Parathyroid adenoma (tissue), 2 donors: ENCODE measurements around the gene ESM1.

Source experiments
- H2AFZ ChIP-seq: fragments of 300-600 bp; sonication (generic); one replicate; pipeline ENCODE4 v1.7.0; 2017; ENCODE audit warnings: antibody characterized with exemption, mild to moderate bottlenecking
- H3K27ac ChIP-seq: fragments of 300-600 bp; sonication (generic); one replicate; pipeline ENCODE4 v1.7.0; 2017
- H3K27me3 ChIP-seq: fragments of 300-600 bp; sonication (generic); one replicate; pipeline ENCODE4 v1.7.0; 2017; ENCODE audit warnings: low read length; ENCODE audit not compliant: control insufficient read depth, insufficient read depth
- H3K36me3 ChIP-seq: fragments of 300-600 bp; sonication (generic); one replicate; pipeline ENCODE4 v1.7.0; 2017; ENCODE audit warnings: low read length; ENCODE audit not compliant: control insufficient read depth, insufficient read depth
- H3K4me1 ChIP-seq: fragments of 300-600 bp; sonication (generic); one replicate; pipeline ENCODE4 v1.7.0; 2017; ENCODE audit warnings: control low read depth
- H3K4me2 ChIP-seq: fragments of 300-600 bp; sonication (generic); one replicate; pipeline ENCODE4 v1.7.0; 2017; ENCODE audit warnings: low read length
- H3K4me3 ChIP-seq: fragments of 300-600 bp; sonication (generic); one replicate; pipeline ENCODE4 v1.7.0; 2017; ENCODE audit warnings: low read depth, low read length
- H3K79me2 ChIP-seq: fragments of 300-600 bp; sonication (generic); one replicate; pipeline ENCODE4 v1.7.0; 2017; ENCODE audit warnings: control low read depth
- H3K9ac ChIP-seq: fragments of 300-600 bp; sonication (generic); one replicate; pipeline ENCODE4 v1.7.0; 2017; ENCODE audit warnings: mild to moderate bottlenecking
- H3K9me3 ChIP-seq: fragments of 300-600 bp; sonication (generic); one replicate; pipeline ENCODE4 v1.7.0; 2017; ENCODE audit warnings: low read length; ENCODE audit not compliant: control insufficient read depth
- TF ChIP-seq, protein P1 (sequence below): fragments of 300-600 bp; sonication (generic); IDR thresholded peaks from one replicate; pipeline ENCODE4 v1.7.0; 2017; ENCODE audit warnings: antibody characterized with exemption, mild to moderate bottlenecking
- donor health status: primary hyperparathyroidism.

Gene ESM1

DNA sequence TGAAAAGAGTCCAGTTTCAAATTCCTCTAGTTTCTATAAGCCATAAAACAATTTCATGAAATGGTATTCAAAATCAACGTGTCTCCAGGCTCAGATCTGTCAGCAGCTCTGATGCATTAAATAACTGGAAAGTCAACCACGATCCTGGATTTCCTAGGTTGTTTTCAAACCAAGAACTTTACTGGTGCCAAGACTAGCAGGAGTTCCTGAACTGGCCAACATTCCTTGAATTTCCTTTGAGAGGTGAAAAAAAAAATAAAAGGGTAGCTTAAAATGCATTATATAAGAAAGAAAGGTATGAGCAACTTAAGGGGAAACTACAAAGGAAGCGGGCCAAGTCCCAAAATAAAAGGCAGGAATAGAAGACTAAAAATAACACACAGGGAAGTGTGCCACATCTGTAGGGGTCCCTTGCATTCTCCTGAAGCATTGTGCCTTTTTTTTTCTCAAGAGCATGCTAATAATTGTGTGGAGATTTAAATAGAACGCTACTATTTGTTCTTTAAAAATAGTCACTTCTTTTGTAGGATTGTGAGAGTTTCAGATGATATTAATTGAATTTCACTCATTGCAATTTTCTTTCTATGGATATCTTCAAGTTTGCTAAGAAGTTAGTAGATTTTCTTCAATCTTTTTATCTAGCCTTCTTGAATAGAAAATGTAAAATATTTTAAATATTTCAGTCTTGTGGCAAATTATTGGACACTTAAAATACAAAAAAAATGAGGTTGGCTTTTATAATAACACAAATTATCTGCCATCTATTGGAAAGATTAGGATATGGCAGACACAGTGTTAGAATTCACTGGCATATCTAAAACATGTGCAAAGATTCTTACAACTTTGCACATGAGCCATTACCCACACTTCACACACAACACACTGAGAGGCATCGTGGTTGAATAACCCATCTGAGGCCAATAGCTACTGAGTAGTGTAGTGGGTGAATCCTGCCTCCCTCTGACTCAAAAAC is 15.3 kb downstream of the ESM1 start:
- H3K4me2 ChIP-seq, result no peak overlapping the region
- H3K4me1 ChIP-seq, result no peaks in the 10 kb centered on the region
- no peak overlapping the region for H2AFZ ChIP-seq
- H3K27me3 ChIP-seq, result no peaks in the 10 kb centered on the region
- H3K79me2 ChIP-seq, result no peaks in the 10 kb centered on the region
- TF ChIP-seq, protein P1, sequence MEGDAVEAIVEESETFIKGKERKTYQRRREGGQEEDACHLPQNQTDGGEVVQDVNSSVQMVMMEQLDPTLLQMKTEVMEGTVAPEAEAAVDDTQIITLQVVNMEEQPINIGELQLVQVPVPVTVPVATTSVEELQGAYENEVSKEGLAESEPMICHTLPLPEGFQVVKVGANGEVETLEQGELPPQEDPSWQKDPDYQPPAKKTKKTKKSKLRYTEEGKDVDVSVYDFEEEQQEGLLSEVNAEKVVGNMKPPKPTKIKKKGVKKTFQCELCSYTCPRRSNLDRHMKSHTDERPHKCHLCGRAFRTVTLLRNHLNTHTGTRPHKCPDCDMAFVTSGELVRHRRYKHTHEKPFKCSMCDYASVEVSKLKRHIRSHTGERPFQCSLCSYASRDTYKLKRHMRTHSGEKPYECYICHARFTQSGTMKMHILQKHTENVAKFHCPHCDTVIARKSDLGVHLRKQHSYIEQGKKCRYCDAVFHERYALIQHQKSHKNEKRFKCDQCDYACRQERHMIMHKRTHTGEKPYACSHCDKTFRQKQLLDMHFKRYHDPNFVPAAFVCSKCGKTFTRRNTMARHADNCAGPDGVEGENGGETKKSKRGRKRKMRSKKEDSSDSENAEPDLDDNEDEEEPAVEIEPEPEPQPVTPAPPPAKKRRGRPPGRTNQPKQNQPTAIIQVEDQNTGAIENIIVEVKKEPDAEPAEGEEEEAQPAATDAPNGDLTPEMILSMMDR, result no peak
- no peak overlapping the region for H3K4me3 ChIP-seq
- H3K27ac ChIP-seq, result no peak overlapping the region
- no peak overlapping the region for H3K9ac ChIP-seq
- H3K36me3 ChIP-seq, result no peaks in the 10 kb centered on the region
- no peaks in the 10 kb centered on the region for H3K9me3 ChIP-seq

GRCh38 chr5:54969242-54969641 is 16.2 kb downstream of the ESM1 start:
- H3K4me3 ChIP-seq, result no peak overlapping the region
- TF ChIP-seq, protein P1, result no peak
- no peaks in the 10 kb centered on the region for H3K27me3 ChIP-seq
- H3K4me1 ChIP-seq, result no peaks in the 10 kb centered on the region
- H3K9me3 ChIP-seq, result no peaks in the 10 kb centered on the region
- no peak overlapping the region for H2AFZ ChIP-seq
- H3K27ac ChIP-seq, result no peak overlapping the region
- H3K79me2 ChIP-seq, result no peaks in the 10 kb centered on the region
- H3K36me3 ChIP-seq, result no peaks in the 10 kb centered on the region
- H3K9ac ChIP-seq, result no peak overlapping the region
- no peak overlapping the region for H3K4me2 ChIP-seq

DNA sequence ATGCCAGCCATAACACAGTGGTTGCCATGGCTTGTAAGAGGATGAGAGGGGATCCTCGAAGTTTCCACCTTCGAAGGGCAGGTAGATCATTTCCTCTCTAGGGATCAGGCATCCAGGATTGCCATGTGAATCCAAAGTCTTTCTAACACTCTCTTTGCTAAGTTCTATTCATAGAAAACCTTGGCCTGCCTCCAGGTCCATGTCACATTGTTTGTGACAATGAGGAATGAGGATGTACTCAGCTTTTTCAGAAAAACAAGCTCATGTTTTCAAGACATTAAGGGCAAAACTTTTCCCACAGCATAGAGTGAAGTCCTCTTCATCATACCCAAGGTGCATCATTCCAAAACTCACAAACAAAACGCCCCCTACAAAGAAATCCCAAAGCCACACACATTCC is 19.6 kb downstream of the ESM1 start:
- Histone ChIP-seq H3K9ac (no peak overlapping the region), H3K4me3 (no peak overlapping the region), H3K79me2 (no peaks in the 10 kb centered on the region), H3K4me1 (no peaks in the 10 kb centered on the region), H3K9me3 (no peaks in the 10 kb centered on the region), H2AFZ (no peak overlapping the region), H3K36me3 (no peaks in the 10 kb centered on the region), H3K27ac (no peak overlapping the region), H3K4me2 (no peak overlapping the region), H3K27me3 (no peaks in the 10 kb centered on the region)
- TF ChIP-seq, protein P1, result no peak

DNA sequence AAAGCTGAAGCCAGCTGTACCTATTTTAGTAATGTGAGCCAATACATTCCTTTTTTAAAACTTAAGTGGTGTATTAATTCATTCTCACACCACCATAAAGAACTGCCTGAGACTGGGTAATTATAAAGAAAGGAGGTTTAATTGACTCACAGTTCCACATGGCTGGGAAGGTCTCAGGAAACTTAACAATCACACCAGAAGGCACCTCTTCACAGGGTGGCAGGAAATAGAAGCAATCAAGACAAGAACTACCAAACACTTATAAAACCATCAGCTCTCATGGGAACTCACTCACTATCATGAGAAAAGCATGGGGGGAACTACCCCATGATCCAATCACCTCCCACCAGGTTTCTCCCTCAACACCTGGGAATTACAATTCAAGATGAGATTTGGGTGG is 21.0 kb downstream of the ESM1 start:
- H3K4me2 ChIP-seq, result no peak overlapping the region
- H3K4me1 ChIP-seq, result no peaks in the 10 kb centered on the region
- H3K27me3 ChIP-seq, result no peaks in the 10 kb centered on the region
- no peaks in the 10 kb centered on the region for H3K79me2 ChIP-seq
- H3K27ac ChIP-seq, result no peak overlapping the region
- no peaks in the 10 kb centered on the region for H3K36me3 ChIP-seq
- no peak overlapping the region for H3K9ac ChIP-seq
- no peak overlapping the region for H2AFZ ChIP-seq
- H3K4me3 ChIP-seq, result no peak overlapping the region
- TF ChIP-seq, protein P1, result no peak
- no peaks in the 10 kb centered on the region for H3K9me3 ChIP-seq
